HG03175 (cell line): ENCODE measurements around the gene CFAP97.
"Not testable (repeated sequence)": the region's sequence is repeated elsewhere in the genome, so short reads cannot be mapped to it uniquely, and the experiment has no call there.

Experiments used
- ATAC-seq: cut with Tn5 transposase; IDR thresholded peaks from one replicate; pipeline ENCODE4 v1.9.1; 2021; ENCODE audit warnings: mild to moderate bottlenecking, moderate library complexity; ENCODE audit not compliant: unreplicated experiment

Gene CFAP97

DNA sequence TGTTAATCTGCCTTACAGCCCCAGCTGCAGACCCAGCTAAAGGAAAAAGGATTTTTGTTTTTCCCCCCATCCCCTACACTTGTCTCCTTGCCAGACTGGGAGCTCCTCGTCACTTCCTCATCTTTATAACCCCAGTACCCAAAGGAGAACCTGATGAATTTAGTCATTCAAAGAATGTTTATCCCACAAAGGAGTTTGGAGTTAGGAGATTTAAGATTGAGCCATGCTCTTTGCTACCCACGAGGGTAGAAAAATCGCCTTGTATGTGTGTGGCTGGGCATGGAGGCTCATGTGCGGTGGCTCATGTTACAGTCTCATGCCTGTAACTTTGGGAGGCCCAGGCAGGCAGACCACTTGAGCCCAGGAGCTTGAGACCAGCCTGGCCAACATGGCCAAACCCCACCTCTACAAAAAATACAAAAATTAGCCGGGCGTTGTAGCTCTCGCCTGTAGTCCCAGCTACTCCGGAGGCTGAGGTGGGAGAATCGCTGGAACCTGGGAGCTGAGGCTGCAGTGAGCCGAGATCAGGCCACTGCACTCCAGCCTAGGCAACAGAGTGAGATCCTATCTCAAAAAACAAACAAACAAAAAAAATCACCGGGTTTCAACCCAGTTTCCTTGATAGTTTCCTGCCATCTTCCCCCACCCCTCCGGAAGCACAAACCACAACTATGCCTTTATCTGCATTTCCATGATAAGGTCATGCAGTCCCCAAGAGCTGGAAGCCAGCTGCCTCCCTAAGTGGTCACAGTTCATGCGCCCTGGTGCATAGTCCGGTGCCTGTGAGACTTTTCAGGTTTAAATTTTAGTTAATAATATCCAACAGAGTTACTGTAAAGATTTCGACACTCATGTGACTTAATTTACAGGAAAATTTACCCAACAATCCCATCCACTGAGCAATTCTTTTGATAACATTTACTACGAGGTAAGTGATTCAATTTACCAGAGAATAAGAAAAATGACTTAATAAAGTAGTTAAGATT lies 1.5 kb downstream of the CFAP97 start:
- ATAC-seq, result no peak

DNA sequence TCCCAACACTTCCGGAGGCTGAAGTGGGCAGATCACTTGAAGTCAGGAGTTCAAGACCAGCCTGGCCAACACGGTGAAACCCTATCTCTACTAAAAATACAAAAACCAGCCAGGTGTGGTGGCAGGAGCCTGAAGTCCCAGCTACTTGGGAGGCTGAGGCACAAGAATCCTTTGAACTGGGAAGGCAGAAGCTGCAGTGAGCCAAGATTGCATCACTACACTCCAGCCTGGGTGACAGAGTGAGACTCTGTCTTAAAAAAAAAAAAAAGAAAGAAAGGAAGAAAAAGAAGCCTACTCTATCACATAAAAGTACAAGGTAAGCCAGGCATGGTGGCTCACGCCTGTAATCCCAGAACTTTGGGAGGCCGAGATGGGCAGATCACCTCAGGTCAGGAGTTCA lies 5.6 kb downstream of the CFAP97 start:
- not testable (repeated sequence) for ATAC-seq

DNA sequence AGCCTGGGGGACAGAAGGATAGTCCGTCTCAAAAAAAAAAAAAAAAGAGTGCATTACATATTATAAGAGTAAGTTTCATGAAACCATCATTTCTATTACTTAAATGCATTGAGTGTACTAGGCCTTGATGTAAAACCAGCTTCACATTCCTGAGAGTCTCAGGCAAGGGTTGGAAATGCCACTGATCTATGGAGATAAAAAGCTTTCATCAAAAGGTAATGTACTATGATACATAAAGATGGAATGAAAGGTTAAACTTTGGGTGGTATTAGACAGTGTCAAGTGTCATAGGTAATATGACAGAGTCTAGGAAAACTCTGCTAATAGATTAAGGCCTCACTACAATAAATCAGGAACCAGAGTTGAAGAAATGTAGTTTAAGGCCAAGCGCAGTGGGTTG lies 7.4 kb downstream of the CFAP97 start:
- ATAC-seq, result no peak

DNA sequence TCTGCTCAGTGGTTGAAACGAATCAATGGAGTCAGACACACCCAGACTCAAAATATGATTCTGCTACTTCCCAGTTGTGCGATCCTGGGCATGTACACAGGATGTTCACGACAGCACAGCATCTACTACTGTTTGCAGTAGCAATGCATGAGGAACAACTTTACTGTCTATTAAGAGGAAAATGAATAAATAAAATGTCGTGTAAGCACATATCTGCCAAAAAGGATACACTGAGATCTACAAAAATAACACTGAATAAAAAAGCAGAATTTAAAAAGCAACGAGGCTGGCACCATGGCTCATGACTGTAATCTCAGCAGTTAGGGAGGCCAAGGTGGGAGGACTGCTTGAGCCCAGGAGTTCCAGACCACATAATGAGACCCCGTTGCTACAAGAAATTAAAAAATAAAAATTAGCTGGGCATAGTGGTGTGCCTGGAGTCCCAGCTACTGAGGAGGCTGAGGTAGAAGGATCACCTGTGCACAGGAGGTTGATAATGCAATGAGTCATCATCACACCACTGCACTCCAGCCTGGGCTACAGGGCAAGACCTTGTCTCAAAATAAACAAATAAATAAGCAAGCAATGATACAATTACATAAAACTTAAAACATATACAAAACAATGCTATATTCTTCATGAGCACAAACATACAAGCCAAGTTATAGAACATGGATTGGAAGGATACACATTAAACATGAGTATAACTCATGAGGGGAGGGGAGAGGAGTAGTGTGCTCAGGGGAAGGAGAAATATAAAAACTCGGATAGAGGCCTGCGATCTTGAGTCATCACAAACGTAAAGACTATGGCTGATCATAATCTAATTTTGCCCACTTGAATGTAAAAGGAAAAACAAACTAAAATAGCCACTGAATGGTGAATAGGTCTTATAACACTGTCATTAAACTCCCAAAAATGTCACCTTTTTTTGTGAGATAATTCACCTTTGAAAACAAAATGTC lies 8.6 kb downstream of the CFAP97 start:
- no peak for ATAC-seq

DNA sequence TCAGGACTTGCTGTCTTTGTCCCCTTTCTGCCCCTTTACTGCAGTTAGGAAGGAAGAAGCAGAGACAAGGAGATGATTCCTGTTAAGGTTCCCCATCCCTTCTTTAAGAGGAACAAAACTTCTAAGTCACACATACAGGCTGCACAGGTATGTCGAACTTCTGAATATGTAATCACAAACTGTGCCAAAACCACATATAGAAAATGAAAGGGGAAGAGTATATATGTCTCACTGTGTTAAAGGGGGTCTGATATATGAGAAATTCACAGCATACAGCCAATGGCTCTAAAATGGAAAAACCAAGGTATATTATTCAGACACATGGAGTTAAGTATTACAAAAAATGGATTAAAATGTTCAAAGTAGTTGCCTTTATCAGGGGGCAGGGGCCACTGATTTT lies 11.7 kb downstream of the CFAP97 start:
- ATAC-seq, result peak; percentile 94

DNA sequence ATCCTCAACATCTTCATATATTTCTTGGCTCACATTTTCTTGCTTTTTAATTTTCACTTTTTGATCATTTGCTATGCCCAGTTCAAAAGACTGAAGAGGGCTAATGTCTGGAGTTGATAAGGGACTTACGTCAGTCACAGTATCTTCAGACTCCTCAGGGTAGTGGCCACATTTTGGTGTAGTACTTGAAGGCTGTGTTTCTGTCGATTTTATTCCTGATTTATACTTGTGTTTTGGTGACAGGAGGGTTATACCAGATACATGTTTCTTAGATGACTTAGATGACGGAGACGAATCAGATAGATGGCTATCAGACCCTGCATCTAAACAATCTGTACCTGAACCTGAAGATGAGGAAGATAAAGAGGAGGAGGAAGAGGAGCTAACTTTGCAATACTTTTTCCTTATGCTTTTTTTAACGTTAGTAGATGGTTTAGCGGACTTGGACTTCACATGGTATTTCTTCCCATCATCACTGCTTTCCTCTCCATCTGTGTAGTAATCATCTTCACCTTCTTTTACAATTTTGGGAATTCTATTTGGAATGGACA lies 13.4 kb downstream of the CFAP97 start:
- ATAC-seq, result no peak

DNA sequence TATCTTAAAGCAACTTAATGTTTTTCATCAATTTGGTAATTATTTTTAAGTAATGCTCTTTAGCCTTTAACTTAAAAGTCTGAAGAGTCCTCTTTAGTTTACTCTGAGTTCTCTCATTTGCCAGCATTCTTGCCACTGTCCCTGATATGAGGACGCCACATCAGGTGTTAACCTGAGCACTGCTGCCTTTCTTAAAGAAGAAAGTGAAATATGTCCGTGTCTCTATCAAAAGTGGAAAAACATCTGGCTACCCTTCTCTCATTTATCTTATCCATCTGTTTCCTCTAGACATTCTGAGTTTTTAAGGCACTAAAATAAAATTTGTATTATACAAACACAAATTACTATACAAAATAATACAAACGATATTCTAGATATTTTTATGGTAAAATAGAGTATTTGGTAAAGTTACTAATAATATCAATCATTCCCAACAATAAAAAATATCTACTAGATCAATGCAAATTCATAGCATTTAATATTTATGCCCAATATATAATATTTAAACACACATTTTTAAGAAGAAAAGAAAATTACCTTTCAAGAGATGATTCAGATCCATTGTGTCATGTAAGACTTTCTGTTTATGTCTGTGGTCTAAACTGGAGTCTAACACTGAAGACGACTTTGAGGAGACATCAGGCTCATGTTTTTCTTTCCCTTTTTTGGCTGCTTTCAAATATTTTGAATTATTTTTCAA lies 14.0 kb downstream of the CFAP97 start:
- no peak for ATAC-seq

DNA sequence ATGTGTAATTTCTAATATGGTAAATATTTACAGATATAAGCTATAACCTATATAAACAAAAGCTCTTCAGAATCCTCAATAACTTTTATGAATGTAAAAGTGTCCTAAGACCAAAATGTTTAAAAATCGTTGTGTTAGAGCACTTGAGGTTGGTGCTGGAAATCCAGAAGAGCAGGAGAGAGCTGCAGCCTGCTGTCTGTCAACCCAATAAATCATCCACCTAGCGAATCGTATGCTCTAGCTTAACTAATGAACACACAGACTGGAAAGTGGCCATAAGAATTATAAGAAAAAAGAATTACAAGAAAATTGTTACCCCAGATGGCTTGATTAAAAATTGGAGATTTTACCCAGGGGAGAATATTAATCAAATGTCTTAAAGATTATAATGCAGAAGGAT lies 17.0 kb downstream of the CFAP97 start:
- no peak for ATAC-seq

DNA sequence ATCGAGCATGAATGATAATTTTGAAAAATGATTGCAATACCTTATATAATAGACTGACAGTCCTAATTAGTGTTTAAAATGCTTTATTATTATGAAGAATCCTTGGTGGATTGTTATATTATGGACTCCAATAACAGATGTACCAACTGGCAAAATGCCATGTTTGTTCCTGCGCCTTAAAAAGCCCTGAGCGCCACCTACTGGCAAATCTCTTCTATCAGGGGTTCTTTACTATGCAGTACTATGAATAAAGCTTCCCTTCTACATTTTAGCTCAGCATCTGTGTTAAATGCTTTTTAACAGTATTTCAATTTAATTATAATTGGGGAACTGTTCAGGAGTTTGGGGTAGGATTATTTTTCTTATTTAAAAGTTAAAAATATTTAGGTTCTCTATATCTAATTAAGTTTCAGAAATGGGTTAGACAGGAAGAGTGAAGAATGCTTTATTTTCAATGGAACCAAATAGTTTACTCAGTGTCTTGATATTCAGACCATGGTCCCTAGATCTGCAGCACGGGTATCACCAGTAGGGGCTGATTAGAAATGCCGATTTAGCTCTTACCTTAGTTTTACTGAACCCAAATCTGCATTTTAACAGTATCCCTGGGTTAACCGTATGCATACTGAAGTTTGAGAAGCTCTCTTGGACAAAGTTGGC lies 20.0 kb downstream of the CFAP97 start:
- peak; percentile 68 for ATAC-seq

DNA sequence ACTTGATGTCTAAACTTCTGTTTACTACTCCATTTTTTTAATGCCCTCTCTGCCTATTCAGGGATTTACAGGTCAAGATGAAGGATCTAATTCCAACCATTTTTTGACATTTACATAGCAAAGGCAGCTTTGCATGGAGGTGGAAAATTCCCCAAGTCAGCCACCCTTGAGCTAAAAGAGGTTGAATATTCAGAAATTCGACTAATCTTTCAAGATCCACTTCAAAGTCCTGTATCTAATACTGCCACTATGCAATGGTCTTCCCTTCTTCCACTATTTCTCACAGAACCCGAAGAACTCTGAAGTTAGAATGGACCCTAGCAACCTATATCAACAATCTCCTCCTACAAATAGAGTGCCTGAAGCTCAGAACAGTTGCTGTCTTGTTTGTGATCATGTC lies 21.6 kb downstream of the CFAP97 start:
- ATAC-seq, result no peak

DNA sequence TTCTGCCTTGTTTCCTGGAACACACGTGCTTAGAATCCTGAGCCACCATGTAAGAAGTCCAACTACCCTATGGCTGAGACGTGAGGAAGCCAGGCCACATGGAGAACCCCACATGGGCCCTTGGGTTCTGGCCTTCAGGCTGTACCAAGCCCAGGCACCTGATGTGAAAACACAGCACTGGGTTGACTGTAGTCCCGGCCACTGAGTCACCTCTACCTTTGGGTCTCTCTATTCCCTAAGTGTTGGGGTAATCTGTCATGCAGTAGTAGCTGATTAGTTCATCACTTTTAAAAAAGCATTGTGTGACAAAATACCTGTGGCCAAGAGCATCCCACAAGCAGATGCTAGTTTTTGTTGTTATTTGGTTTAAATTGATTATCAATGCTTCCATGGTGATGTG lies 24.3 kb downstream of the CFAP97 start:
- no peak for ATAC-seq

DNA sequence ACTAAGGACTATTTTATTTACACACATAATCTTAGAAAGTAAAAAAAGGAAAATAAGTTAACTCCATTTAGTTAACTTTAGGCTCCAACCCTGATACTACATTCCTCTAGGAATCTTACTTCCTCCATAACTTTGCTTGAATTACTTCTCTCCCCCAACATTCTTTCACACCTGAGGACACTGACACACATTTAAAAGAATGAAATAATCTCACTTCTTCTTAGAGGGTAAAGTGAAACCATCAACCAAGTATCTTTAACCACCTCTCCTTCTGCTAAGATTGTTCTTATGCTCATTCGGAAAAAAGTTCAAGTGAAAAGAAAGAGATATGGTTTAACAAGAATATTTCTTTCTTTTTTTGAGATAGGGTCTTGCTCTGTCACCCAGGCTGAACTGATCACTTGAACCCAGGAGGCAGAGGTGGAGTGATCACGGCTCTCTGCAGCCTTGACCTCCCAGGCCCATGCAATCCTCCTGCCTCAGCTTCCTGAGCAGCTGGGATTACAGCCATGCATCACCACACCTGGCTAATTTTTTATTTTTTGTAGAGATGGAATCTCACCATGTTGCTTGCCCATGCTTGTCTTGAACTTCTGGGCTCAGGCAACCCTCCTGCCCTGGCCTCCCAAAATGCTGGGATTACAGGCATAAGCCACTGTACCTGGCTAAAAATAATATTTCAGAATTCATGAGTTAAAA lies 32.3 kb downstream of the CFAP97 start:
- ATAC-seq, result peak; percentile 85

DNA sequence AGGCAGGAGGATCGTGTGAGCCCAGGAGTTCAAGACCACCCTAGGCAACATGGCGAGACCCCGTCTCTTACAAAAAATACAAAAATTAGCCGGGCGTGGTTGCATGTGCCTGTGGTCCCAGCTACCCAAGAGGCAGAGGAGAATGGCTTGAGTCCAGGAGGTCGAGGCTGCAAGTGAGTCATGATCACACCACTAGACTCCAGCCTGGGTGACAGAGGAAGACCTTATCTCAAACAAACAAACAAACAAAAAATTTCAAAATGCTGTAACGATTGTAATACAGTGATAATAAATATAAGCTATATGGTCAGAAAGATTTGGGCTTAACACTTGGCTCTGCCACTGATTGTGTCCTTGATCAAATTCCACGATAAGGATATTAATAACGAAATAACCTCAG lies 36.6 kb downstream of the CFAP97 start:
- no peak for ATAC-seq

DNA sequence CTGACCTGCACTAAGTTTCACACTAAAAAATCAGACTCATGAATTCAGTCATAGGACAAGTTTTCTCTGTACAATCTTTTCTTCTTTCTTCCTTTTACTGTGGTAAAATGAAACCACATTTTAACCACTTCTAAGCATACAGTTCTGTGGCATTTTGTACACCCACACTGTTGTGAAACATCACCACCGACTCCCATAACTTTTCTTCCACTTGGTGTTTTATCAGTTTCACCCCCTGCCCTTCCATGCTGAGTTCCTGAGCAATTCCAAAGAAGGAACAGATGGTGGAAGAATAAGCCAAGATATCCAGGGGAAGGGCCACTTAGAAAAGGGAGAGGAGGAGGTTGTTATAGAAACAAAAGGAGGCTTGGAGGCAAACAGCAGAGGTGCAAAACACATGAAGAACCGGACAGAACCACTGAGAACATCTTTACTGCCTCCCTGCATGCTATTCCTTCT lies 38.2 kb downstream of the CFAP97 start:
- peak; percentile 87 for ATAC-seq

DNA sequence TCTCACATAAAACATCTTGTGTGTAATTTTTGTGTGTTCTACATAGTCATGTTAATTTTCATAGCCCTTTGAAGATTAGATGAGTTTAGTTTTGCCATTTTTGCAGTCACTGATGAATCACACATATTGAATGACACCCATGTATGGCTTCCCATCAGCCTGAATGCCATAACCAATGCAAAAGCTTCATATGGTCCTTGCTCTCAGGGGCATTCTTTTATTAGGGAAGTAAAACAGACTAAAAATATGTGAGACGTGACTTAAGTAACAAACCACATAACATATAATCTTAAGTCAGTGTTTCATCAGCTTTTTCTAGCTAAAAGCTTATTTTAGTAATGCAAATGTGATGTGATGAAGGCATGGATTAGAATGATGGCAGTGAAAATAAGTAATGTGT lies 52.5 kb downstream of the CFAP97 start:
- ATAC-seq, result no peak

DNA sequence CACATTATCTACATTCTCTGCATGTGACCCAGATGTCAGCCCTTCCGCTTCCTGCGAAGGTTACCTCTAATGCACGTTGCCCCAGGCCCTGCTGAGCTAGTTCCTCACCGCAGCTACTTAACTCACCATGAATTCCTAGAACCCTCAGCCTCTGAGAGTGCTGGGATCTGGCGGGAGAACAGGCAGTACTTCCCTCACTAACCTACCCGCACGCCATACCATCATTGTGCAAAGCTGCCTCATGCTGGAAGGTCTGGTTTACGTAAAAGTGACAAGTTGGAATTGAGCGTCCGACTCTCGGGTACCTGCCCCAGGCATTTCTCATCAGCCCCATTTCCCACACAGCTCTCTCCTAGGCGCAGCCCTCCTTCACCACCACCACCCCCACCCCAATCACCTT lies 54.4 kb downstream of the CFAP97 start:
- no peak for ATAC-seq

DNA sequence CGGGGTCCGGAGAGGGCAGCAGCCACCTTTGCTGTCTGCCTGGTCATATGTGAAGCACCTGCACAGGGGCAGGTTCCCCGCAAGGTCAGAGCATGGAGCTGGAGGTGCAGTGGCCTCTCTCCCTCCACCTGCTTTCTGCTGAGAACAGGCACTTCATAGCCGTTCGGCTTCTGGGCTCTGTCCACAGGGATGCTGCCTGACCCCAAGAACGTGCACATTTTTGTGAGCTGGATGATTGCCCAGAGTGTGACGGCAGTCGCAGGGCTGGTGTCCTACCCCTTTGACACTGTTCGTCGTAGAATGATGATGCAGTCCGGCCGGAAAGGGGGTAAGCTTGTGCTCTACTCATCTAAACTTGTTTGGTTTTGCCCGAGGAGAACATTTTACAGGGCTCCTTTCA lies 58.2 kb downstream of the CFAP97 start:
- no peak for ATAC-seq

DNA sequence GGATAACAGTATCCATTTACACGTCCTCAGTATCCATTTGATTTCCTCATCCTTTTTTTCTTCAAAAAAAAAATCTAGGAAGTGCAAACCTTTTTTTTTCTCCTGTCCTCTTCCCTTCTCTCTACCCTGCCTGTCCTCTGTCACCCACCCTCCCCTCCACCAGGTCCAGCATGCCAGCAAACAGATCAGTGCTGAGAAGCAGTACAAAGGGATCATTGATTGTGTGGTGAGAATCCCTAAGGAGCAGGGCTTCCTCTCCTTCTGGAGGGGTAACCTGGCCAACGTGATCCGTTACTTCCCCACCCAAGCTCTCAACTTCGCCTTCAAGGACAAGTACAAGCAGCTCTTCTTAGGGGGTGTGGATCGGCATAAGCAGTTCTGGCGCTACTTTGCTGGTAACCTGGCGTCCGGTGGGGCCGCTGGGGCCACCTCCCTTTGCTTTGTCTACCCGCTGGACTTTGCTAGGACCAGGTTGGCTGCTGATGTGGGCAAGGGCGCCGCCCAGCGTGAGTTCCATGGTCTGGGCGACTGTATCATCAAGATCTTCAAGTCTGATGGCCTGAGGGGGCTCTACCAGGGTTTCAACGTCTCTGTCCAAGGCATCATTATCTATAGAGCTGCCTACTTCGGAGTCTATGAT lies 59.1 kb downstream of the CFAP97 start:
- ATAC-seq, result no peak

DNA sequence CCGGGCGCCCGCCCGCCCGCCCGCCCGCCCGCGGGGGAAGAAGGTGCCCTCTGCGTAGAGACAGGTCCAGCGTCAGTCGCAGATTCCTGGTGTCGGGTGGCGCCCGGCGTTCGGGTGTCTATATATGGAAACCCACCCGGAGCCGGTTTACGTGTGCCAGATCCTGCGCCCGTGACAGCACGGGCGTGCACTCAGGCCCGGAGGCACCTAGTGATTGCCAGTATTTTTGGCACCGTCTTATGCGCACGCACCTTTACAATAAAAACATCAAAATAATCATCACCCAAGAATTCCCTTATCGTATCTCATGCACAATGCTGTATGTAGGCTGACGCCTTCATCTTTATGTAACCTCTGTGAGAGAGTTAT lies 60.2 kb downstream of the CFAP97 start:
- no peak for ATAC-seq
